ENCODE results near the gene TTLL13. TPM values are rescaled to one million over a fixed set of nuclear protein-coding genes. Genes with fewer than 3 reads are reported as not detected.

Gene TTLL13
- total RNA-seq, 1 donor from 2014 or later: under 0.01 TPM

Other genes starting within 250 kb of the TTLL13 start
- 8.5 and 9.9 TPM in 2 replicates for gene ZNF710, start 248.2 kb upstream of the TTLL13 start, total RNA-seq
- 48.4 and 71.0 TPM in 2 replicates for gene IDH2, start 147.1 kb upstream of the TTLL13 start, total RNA-seq
- gene SEMA4B, start 48.2 kb upstream of the TTLL13 start, total RNA-seq: 4.6 and 11.1 TPM in 2 replicates
- gene CIB1, start 15.6 kb upstream of the TTLL13 start, total RNA-seq: 31.2 and 36.0 TPM in 2 replicates
- 6.3 and 8.7 TPM in 2 replicates for gene GDPGP1, start 15.3 kb upstream of the TTLL13 start, total RNA-seq
- 45.5 and 91.7 TPM in 2 replicates for gene NGRN, start 16.1 kb downstream of the TTLL13 start, total RNA-seq
- gene ZNF774, start 102.7 kb downstream of the TTLL13 start, total RNA-seq: 0.65 and 0.79 TPM in 2 replicates
- gene IQGAP1, start 138.7 kb downstream of the TTLL13 start, total RNA-seq: 128 and 141 TPM in 2 replicates